Measurements from ENCODE around the gene SDC3.

The SDC3 gene

DNA sequence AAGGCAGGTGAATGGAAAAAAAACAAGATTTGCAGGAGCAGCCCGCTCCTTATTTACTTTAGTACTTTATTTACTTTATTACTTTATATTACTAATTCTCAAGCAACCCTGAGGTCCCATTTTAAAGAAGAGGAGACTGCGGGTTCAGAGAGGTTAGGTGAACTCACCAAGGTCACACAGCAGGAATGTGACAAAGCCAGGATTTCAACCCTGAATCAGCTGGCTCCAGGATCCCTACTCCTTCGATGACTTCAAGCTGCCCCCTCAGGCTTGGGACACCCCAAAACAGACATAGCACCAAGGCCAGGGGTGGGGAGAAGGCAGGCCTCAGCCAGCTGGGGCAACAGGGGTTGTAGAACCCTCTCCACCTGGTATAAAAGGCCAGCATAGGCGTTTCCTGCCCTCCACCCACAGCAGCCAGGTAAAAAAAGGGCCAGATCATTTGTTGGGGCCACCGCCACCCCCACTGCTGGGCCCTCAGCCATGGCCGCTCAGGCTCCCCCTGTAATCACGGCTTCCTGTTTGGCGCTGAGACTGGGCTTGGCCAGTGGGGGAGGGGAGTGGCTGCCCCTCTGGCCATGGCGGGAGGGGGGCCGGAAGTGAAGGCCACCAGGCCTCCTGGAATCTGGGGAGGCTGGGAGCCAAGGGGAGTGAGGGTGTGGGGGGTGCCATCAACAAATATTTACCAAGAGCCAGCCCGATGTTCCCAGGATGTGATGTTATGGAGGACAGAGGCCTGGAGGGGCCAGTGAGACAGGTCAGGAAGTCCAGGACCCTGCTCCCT is 6.6 kb downstream of the SDC3 start:
- TF ChIP-seq, protein P1, sequence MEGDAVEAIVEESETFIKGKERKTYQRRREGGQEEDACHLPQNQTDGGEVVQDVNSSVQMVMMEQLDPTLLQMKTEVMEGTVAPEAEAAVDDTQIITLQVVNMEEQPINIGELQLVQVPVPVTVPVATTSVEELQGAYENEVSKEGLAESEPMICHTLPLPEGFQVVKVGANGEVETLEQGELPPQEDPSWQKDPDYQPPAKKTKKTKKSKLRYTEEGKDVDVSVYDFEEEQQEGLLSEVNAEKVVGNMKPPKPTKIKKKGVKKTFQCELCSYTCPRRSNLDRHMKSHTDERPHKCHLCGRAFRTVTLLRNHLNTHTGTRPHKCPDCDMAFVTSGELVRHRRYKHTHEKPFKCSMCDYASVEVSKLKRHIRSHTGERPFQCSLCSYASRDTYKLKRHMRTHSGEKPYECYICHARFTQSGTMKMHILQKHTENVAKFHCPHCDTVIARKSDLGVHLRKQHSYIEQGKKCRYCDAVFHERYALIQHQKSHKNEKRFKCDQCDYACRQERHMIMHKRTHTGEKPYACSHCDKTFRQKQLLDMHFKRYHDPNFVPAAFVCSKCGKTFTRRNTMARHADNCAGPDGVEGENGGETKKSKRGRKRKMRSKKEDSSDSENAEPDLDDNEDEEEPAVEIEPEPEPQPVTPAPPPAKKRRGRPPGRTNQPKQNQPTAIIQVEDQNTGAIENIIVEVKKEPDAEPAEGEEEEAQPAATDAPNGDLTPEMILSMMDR (IDR thresholded peaks at IDR 0.05; ENCODE audit: control insufficient read depth, insufficient read depth, low read depth, low read length, missing control alignments) = no peak
- no peak overlapping the region for H3K4me3 ChIP-seq (ENCODE audit: control insufficient read depth, low read depth, low read length)
- no peak for DNase-seq (ENCODE audit: low read depth)

GRCh38 chr1:30900931-30901560 is 7.5 kb downstream of the SDC3 start:
- TF ChIP-seq, protein P1 (IDR thresholded peaks at IDR 0.05; ENCODE audit: control insufficient read depth, insufficient read depth, low read depth, low read length, missing control alignments) = no peak
- no peak overlapping the region for H3K4me3 ChIP-seq (ENCODE audit: control insufficient read depth, low read depth, low read length)
- no peak for DNase-seq (ENCODE audit: low read depth)

GRCh38 chr1:30900486-30900885 is 8.1 kb downstream of the SDC3 start:
- no peak for DNase-seq (ENCODE audit: low read depth)
- TF ChIP-seq, protein P1 (IDR thresholded peaks at IDR 0.05; ENCODE audit: control insufficient read depth, insufficient read depth, low read depth, low read length, missing control alignments) = no peak
- no peak overlapping the region for H3K4me3 ChIP-seq (ENCODE audit: control insufficient read depth, low read depth, low read length)

GRCh38 chr1:30899577-30900389 is 8.8 kb downstream of the SDC3 start:
- no peak overlapping the region for H3K4me3 ChIP-seq (ENCODE audit: control insufficient read depth, low read depth, low read length)
- TF ChIP-seq, protein P1 (IDR thresholded peaks at IDR 0.05; ENCODE audit: control insufficient read depth, insufficient read depth, low read depth, low read length, missing control alignments) = no peak
- no peak for DNase-seq (ENCODE audit: low read depth)

- TF ChIP-seq, protein P1 (IDR thresholded peaks at IDR 0.05; ENCODE audit: control insufficient read depth, insufficient read depth, low read depth, low read length, missing control alignments) = no peak
- no peak overlapping the region for H3K4me3 ChIP-seq (ENCODE audit: control insufficient read depth, low read depth, low read length)
- no peak for DNase-seq (ENCODE audit: low read depth)
Measured at GRCh38 chr1:30898031-30898815, 10.3 kb downstream of the SDC3 start.

GRCh38 chr1:30896905-30897304 is 11.7 kb downstream of the SDC3 start:
- no peak for DNase-seq (ENCODE audit: low read depth)
- TF ChIP-seq, protein P1 (IDR thresholded peaks at IDR 0.05; ENCODE audit: control insufficient read depth, insufficient read depth, low read depth, low read length, missing control alignments) = no peak
- H3K4me3 ChIP-seq (ENCODE audit: control insufficient read depth, low read depth, low read length) = no peak overlapping the region

Measured in AG09309 (cell line).